ENCODE data around the gene LSMEM2.
"Not testable (repeated sequence)": the region's sequence is repeated elsewhere in the genome, so short reads cannot be mapped to it uniquely, and the experiment has no call there.

The LSMEM2 gene

DNA sequence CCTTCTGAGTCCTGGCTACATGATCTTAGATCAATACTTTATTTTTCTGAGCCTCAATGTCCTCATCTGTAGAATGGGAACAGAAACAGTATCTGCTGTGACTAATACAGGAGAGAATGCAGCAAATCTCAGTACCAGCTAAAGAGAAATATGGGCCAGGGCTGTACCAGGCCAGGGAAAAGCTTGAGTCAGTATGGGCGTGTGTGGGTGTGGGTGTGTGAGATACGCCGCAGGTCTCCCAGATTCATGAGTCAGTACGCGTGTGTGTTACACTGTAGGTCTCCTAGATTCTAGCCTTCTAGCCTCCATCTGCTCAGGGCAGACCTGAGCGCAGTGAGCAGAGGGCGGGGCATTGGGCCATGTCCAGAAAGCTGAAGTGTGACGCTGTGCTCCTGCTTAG is 27.7 kb upstream of the LSMEM2 start:
- in situ Hi-C loops (cut with HindIII; ENCODE audit: low pct_unique_long_range_greater_than_20kb, low sequenced_read_pairs) = no loop called here
- no peak for DNase-seq (ENCODE audit: low read depth in 1 of 2, low spot score in 1 of 2)

DNA sequence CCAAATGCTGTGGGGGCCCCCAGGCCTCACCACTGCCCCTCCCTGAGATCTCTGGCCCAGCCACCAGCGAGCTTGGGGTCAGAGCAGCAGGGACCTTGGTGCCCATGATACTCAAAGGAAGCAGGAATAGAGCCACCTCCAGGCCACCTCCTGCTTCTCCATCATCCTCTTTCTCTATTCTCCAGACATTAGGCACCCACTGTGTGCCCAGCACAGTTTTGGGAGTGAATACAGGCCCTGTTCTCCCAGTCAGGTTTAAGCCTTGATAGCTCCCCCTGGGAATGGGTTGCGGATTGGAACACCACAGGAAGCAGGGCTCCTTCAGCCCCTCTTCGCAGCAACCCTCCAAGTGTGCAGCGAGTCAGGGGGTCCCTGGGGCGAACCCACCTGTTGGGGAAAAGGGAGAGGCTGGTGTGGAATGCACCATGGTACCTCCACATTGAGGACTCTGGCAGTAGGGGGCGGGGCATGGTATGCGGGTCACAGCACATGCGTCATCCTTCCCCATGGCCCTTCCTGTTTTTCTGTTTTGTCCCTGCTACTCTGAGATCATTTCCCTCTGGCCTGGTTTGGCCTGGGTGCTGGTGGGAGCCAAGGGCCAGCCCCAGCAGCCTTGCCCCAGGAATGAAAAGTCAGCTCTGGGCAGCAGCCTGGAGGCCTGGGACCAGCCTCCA is 24.2 kb upstream of the LSMEM2 start:
- in situ Hi-C loops (cut with HindIII; ENCODE audit: low pct_unique_long_range_greater_than_20kb, low sequenced_read_pairs) = no loop called here
- DNase-seq (ENCODE audit: low read depth in 1 of 2, low spot score in 1 of 2) = no peak
- TF ChIP-seq JUND (IDR thresholded peaks at IDR 0.05; ENCODE audit: low read depth) = no peak

More for the DNA sequence above, 27.7 kb upstream of the LSMEM2 start:
- TF ChIP-seq JUND (IDR thresholded peaks at IDR 0.05; ENCODE audit: low read depth) = no peak

DNA sequence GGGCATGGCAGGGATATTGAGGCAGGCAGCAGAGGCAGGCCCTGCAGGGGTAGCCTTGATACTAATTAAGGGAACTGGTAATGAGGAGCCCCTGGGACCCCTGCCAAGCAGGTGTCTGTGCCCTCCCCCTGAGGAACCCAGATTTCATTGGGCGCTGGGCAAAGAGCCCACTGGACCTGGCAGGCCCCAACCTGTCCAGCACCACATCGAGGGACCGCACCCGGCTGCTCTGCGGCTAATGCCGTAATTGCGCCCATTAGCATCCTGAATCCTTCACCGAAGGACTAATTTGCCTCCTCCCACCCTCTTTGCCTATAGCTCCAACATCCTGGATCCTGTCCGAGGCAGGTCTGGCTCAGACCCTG is 23.7 kb upstream of the LSMEM2 start:
- no peak for TF ChIP-seq JUND (IDR thresholded peaks at IDR 0.05; ENCODE audit: low read depth)
- in situ Hi-C loops (cut with HindIII; ENCODE audit: low pct_unique_long_range_greater_than_20kb, low sequenced_read_pairs) = no loop called here
- DNase-seq (ENCODE audit: low read depth in 1 of 2, low spot score in 1 of 2) = no peak

DNA sequence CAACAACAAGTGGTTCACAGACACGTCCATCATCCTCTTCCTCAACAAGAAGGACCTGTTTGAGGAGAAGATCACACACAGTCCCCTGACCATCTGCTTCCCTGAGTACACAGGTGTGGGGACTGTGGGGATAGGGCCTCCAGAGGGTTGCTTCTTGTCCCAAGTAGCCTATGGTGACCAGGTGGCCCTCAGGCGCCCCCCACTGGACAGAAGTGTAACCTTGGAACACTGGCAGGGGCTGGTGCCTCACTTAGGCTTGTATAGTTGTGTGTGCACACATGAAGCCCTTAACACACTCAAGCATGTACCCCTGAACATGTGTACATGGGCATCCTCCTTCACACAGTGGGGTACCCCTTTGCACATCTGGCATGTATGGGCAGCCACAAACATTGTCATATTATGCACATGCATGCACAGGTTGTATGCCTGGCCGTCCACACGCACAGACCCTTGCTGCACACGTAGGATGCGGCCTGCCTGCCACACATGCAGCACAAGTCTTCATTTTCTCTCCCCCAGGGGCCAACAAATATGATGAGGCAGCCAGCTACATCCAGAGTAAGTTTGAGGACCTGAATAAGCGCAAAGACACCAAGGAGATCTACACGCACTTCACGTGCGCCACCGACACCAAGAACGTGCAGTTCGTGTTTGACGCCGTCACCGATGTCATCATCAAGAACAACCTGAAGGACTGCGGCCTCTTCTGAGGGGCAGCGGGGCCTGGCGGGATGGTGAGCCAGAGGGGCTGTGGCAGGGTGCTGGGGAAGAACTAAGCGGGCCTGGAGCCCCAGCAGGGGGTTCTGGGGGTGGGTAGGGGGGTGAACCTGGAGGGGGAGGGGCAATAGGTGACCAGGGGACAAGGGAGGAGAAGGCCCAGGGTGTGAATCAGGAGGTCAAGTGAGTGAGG is 21.7 kb upstream of the LSMEM2 start:
- in situ Hi-C loops (cut with HindIII; ENCODE audit: low pct_unique_long_range_greater_than_20kb, low sequenced_read_pairs) = no loop called here
- peak in 1 of 2 experiments; percentile 72 for DNase-seq (ENCODE audit: low read depth in 1 of 2, low spot score in 1 of 2)

DNA sequence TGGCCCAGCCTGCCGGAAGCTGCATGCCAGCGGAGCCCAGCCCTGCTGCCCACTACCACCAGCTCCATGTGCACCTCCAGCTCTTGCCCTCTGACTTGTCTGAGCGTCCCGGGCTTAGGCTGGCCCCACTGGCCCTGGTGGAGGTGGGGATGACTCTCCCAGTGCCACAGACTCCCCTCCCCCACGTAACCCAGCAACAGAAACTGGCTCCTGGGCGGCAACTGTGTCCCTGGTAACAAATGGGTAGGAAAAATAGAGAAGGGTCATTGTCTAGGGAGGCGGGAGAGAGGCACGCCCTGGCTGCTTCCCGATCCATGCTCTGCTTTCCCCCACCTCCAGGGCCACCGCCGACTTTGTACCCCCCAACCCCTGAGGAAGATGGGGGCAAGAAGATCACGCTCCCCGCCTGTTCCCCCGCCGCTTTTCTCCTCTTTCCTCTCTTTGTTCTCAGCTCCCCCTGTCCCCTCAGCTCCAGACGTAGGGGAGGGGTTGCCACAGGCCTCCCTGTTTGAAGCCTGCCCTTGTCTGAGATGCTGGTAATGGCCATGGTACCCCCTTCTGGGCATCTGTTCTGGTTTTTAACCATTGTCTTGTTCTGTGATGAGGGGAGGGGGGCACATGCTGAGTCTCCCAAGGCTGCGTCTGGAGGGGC is 20.7 kb upstream of the LSMEM2 start:
- in situ Hi-C loops (cut with HindIII; ENCODE audit: low pct_unique_long_range_greater_than_20kb, low sequenced_read_pairs) = no loop called here
- TF ChIP-seq JUND (IDR thresholded peaks at IDR 0.05; ENCODE audit: low read depth) = no peak
- DNase-seq (ENCODE audit: low read depth in 1 of 2, low spot score in 1 of 2) = no peak

More for the DNA sequence above, 21.7 kb upstream of the LSMEM2 start:
- TF ChIP-seq JUND (IDR thresholded peaks at IDR 0.05; ENCODE audit: low read depth) = no peak

DNA sequence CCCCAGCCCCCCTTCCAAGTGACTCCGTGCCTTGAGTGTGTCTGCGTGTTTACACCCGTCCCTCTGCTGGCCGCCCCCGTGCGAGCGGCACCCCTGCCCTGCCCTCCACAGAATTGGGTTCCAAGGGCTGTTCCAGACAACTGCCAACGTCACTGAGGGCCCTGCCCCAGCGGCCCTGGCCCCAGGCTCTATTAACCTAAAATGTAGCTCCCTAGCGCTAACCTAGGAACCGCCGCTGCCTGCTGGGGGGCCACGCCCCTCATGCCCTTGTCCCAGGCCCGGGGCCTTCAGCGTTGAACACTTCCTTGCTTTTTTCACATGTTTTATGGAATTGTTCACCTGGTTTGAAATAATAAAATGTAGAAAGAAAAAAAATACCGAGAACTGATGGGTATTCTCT is 19.9 kb upstream of the LSMEM2 start:
- no peak for DNase-seq (ENCODE audit: low read depth in 1 of 2, low spot score in 1 of 2)
- TF ChIP-seq JUND (IDR thresholded peaks at IDR 0.05; ENCODE audit: low read depth) = no peak
- in situ Hi-C loops (cut with HindIII; ENCODE audit: low pct_unique_long_range_greater_than_20kb, low sequenced_read_pairs) = no loop called here

DNA sequence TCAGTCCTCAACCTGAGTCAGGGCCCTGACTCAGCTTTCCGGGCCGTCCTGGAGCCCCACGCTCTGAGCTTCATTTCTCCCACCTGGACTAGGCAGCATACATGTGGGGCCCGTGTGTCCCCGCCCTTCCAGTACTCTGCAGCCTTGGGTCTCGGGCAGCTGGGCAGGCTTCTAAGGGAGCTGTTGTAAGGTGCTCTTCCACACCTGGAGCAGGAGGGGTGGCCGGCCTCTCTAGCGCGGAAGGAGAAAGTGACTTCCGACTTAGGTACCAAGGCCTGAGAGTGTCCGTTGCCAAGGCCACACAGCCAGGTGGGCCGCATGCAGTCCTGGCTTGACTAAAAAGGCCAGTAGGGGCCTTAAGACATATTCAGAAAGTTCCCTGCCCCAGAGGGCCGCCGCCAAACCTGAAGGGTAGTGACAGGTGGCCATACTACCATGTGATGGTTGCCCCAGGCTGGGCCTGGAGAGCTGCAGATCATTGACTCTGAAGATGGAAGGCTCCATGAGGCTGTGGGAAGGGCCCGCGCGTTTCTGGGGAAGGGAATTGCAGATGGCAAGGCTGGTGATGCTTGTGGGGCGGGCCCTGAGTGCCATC is 19.4 kb upstream of the LSMEM2 start:
- in situ Hi-C loops (cut with HindIII; ENCODE audit: low pct_unique_long_range_greater_than_20kb, low sequenced_read_pairs) = no loop called here
- no peak for DNase-seq (ENCODE audit: low read depth in 1 of 2, low spot score in 1 of 2)
- no peak for TF ChIP-seq JUND (IDR thresholded peaks at IDR 0.05; ENCODE audit: low read depth)

DNA sequence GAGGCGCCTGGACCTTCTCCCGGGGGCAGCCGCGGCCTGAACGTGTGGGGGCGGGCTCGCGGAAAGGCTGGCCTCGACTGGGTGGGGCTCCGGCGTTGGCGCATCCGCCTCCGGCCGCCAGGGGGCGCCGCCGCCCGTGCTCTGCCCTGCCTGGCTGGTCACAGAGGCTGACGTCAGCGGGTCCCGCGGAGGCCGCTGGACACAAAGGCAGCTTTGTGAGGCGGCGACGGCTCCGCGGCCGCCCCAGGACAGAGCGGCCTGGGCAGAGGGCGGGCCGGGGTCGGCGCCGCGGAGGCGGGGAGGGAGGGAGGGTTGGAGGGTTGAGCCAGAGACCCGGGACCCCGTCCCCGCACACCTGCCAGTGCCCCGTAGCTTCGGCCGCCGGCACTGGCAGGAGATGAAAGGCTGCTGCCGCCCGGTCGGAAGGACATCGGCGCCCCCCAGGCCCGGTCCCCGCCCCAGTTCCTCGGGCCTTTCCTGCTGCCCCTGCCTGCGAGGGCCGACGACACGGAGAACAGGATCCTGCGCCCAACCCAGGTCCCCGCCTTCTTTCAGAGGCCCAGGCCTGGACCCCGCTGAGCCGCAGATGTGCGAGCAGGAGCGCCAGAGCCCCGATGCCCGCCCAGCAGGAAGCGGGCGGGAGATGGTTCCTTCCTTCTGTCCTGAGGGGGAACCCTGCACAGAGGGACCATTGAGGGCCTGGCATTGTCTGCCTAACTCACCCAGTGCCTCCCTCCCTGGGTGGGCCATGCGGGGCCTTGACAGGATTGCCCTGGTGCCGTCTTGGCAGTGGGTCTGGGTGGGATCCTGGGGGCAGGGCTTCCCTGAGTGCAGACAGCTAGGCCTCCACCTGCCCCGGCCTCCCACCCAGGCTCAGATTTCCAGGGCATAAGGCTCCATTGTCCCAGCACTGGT is 18.6 kb upstream of the LSMEM2 start:
- in situ Hi-C loops (cut with HindIII; ENCODE audit: low pct_unique_long_range_greater_than_20kb, low sequenced_read_pairs) = no loop called here
- TF ChIP-seq JUND (IDR thresholded peaks at IDR 0.05; ENCODE audit: low read depth) = no peak
- peak; percentile 87 to 88 for DNase-seq (ENCODE audit: low read depth in 1 of 2, low spot score in 1 of 2)

DNA sequence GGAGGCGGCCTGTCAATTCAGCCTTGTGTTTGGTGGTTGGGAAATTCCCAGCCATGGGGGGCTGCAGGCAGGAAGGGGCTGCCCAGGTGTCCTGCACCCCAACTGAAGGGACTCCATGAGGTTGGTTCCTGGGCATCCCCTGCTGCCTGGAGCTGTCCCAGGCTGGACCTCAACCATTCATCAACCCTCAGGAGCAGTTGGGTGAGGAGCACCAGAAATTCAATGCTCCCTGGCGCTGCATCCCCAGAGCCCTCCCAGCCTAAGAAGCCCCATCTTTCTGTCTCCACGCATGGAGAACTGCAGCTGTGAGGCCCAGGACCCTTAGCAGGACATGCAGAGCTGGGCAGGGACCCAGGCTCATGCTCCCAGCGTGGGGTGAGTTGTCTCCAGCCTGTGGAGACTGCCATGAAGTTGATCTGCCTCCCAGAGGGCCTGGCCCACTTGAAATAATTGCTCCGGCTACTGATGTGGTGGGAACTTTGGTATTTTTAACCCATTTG is 17.9 kb upstream of the LSMEM2 start:
- in situ Hi-C loops (cut with HindIII; ENCODE audit: low pct_unique_long_range_greater_than_20kb, low sequenced_read_pairs) = no loop called here
- no peak for DNase-seq (ENCODE audit: low read depth in 1 of 2, low spot score in 1 of 2)
- no peak for TF ChIP-seq JUND (IDR thresholded peaks at IDR 0.05; ENCODE audit: low read depth)

DNA sequence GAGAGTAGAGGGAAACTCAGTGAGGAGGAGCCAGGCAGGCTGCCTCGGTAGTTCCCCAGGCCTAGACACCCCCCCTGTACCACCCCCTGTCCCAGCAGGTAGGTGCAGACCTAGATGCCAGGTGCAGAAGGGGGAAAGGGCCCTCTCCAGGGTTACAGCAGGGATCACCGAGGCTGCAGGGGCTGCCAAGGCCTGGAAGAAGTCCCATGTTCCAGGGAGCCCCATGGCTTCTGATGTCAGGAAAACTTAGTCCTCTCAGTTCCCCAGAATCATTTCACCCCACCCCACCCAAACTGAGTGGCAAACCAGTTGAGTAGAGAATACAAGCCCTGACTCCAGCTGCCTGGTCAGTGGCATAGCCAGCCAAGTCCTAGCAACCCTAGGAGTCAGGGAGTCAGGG is 17.4 kb upstream of the LSMEM2 start:
- no peak for TF ChIP-seq JUND (IDR thresholded peaks at IDR 0.05; ENCODE audit: low read depth)
- no peak for DNase-seq (ENCODE audit: low read depth in 1 of 2, low spot score in 1 of 2)
- in situ Hi-C loops (cut with HindIII; ENCODE audit: low pct_unique_long_range_greater_than_20kb, low sequenced_read_pairs) = no loop called here

DNA sequence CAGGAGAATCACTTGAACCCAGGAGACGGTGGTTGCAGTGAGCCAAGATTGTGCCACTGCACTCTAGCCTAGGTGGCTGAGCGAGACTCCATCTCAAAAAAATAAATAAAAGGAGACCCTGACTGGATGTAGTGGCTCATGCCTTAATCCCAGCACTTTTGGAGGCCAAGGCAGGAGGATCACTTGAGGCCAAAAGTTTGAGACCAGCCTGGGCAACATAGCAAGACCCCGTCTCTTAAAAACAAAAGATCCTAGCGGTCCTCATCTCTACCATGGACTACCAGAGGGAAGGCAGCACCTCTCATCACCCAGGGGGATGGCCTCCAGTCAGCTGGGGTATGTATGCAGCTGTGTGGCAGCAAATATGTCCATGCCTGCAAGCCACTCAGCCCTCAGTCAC is 16.7 kb upstream of the LSMEM2 start:
- in situ Hi-C loops (cut with HindIII; ENCODE audit: low pct_unique_long_range_greater_than_20kb, low sequenced_read_pairs); DNase-seq (ENCODE audit: low read depth in 1 of 2, low spot score in 1 of 2): not testable (repeated sequence)

DNA sequence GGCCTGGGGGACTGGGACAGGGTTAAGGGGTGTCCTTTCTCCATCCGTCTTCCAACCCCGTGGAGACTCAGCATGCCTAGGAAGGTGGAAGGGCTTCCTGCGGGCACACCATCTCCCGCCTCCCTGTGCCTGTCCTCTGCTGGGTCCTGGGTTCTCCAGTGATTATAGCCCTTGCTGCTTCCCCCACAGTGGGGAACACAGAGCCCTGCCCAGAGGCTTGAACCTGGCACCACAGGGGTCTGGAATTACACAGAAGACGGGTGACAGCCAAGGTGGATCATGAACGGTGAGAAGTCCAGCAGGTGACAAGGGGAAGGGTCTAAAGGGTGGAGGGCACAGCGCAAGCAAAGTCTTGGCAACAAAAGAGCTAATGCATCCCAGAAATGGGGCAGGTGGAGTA is 16.1 kb upstream of the LSMEM2 start:
- no peak for TF ChIP-seq JUND (IDR thresholded peaks at IDR 0.05; ENCODE audit: low read depth)
- no peak for DNase-seq (ENCODE audit: low read depth in 1 of 2, low spot score in 1 of 2)
- in situ Hi-C loops (cut with HindIII; ENCODE audit: low pct_unique_long_range_greater_than_20kb, low sequenced_read_pairs) = no loop called here

All from T47D (cell line).